Loucy (cell line): ENCODE measurements around the gene DBF4B.
"Not testable (repeated sequence)": the region's sequence is repeated elsewhere in the genome, so short reads cannot be mapped to it uniquely, and the experiment has no call there.

ENCODE experiments used
- H2AFZ ChIP-seq: fragments of 200-600 bp; sonication (generic); 2 replicates; pipeline ENCODE4 v1.6.0; 2016; ENCODE audit warnings: antibody characterized with exemption, mild to moderate bottlenecking, low read length, moderate library complexity
- H3F3A ChIP-seq: fragments of 200-600 bp; 2 replicates; pipeline ENCODE4 v1.6.0; 2016; ENCODE audit warnings: antibody characterized with exemption, low read depth, mild to moderate bottlenecking
- H3K27me3 ChIP-seq: fragments of 200-600 bp; sonication (generic); 2 replicates; pipeline ENCODE4 v1.6.1; 2014; ENCODE audit warnings: low read length, mild to moderate bottlenecking; ENCODE audit not compliant: insufficient read depth, poor library complexity, severe bottlenecking
- H3K36me3 ChIP-seq: fragments of 200-600 bp; sonication (generic); 2 replicates; pipeline ENCODE4 v1.6.1; 2016; ENCODE audit warnings: low read length; ENCODE audit not compliant: insufficient read depth
- H3K4me1 ChIP-seq: fragments of 200-600 bp; sonication (generic); 2 replicates; pipeline ENCODE4 v1.5.1; 2014; ENCODE audit warnings: low read length, mild to moderate bottlenecking; ENCODE audit not compliant: insufficient read depth, poor library complexity, severe bottlenecking
- H3K4me2 ChIP-seq: fragments of 200-600 bp; sonication (generic); 2 replicates; pipeline ENCODE4 v1.6.0; 2014; ENCODE audit warnings: antibody characterized with exemption, low read length, low read depth, mild to moderate bottlenecking; ENCODE audit not compliant: poor library complexity, severe bottlenecking
- H3K4me3 ChIP-seq: fragments of 200-600 bp; sonication (generic); 2 replicates; pipeline ENCODE4 v1.5.1; 2014; ENCODE audit warnings: low read length, mild to moderate bottlenecking, mixed read lengths; ENCODE audit not compliant: poor library complexity, severe bottlenecking
- H3K79me2 ChIP-seq: fragments of 200-600 bp; sonication (generic); 2 replicates; pipeline ENCODE4 v1.6.1; 2014; ENCODE audit warnings: low read length; ENCODE audit not compliant: insufficient read depth
- H3K9ac ChIP-seq: fragments of 200-600 bp; sonication (generic); 2 replicates; pipeline ENCODE4 v1.6.0; 2014; ENCODE audit warnings: mild to moderate bottlenecking, low read depth, low read length, moderate library complexity; ENCODE audit not compliant: poor library complexity, severe bottlenecking
- H3K9me2 ChIP-seq: fragments of 200-600 bp; sonication (generic); replicated peaks from 2 replicates; pipeline ENCODE4 v1.6.1; 2016; ENCODE audit warnings: low read depth, low read length, mixed read lengths
- H3K9me3 ChIP-seq: fragments of 200-600 bp; sonication (generic); 2 replicates; pipeline ENCODE4 v1.6.1; 2014; ENCODE audit warnings: mild to moderate bottlenecking, antibody characterized with exemption, low read length, low read depth; ENCODE audit not compliant: insufficient read depth
- H4K20me1 ChIP-seq: fragments of 200-600 bp; sonication (generic); 2 replicates; pipeline ENCODE4 v1.6.0; 2014; ENCODE audit warnings: antibody characterized with exemption, low read length, mild to moderate bottlenecking; ENCODE audit not compliant: insufficient read depth, poor library complexity, severe bottlenecking
- CTCF ChIP-seq: fragments of 200-600 bp; sonication (generic); conservative IDR thresholded peaks from 2 replicates; pipeline ENCODE4 v1.5.1; 2014; ENCODE audit warnings: mild to moderate bottlenecking, antibody characterized with exemption, low read length
- EZH2phosphoT487 ChIP-seq: fragments of 200-600 bp; IDR thresholded peaks from 2 replicates; pipeline ENCODE4 v1.6.1; 2018; ENCODE audit warnings: antibody characterized with exemption, mild to moderate bottlenecking, moderate library complexity, borderline replicate concordance

DBF4B gene

GRCh38 chr17:44673893-44674292 is 34.6 kb upstream of the DBF4B start:
- H3K27me3 ChIP-seq, result no peaks in the 10 kb centered on the region
- H3K9me3 ChIP-seq, result no peaks in the 10 kb centered on the region
- no peak for TF ChIP-seq EZH2phosphoT487
- no peak for TF ChIP-seq CTCF
- no peaks in the 10 kb centered on the region for H3K79me2 ChIP-seq
- no peak overlapping the region for H2AFZ ChIP-seq
- no peak overlapping the region for H3K4me3 ChIP-seq
- no peaks in the 10 kb centered on the region for H3K4me1 ChIP-seq
- peaks cover 5% of the 10 kb centered on the region; the same call in 1 of the 2 replicates for H3K36me3 ChIP-seq
- no peak overlapping the region for H3K4me2 ChIP-seq
- H3F3A ChIP-seq, result no peaks in the 10 kb centered on the region
- H3K9ac ChIP-seq, result no peak overlapping the region
- H4K20me1 ChIP-seq, result no peaks in the 10 kb centered on the region
- H3K9me2 ChIP-seq, result no peaks in the 10 kb centered on the region

- H3K4me3 ChIP-seq, result no peak overlapping the region
- H3K9me3 ChIP-seq, result no peaks in the 10 kb centered on the region
- H2AFZ ChIP-seq, result no peak overlapping the region
- H3F3A ChIP-seq, result no peaks in the 10 kb centered on the region
- TF ChIP-seq EZH2phosphoT487, result no peak
- TF ChIP-seq CTCF, result no peak
- peaks cover 21% of the 10 kb centered on the region; the same call in 1 of the 2 replicates for H3K36me3 ChIP-seq
- no peaks in the 10 kb centered on the region for H3K79me2 ChIP-seq
- H3K27me3 ChIP-seq, result no peaks in the 10 kb centered on the region
- H3K9ac ChIP-seq, result no peak overlapping the region
- H3K4me1 ChIP-seq, result no peaks in the 10 kb centered on the region
- no peaks in the 10 kb centered on the region for H3K9me2 ChIP-seq
- H4K20me1 ChIP-seq, result no peaks in the 10 kb centered on the region
- H3K4me2 ChIP-seq, result no peak overlapping the region
Observed at GRCh38 chr17:44677136-44677535, 31.3 kb upstream of the DBF4B start.

GRCh38 chr17:44683303-44683702 is 25.2 kb upstream of the DBF4B start:
- H3K4me1 ChIP-seq, H3F3A ChIP-seq, H3K9ac ChIP-seq, H3K9me3 ChIP-seq, H2AFZ ChIP-seq, H3K9me2 ChIP-seq, H3K4me3 ChIP-seq, H4K20me1 ChIP-seq, H3K4me2 ChIP-seq, H3K27me3 ChIP-seq: not testable (repeated sequence)
- H3K79me2 ChIP-seq, result peaks cover 16% of the 10 kb centered on the region
- peaks cover 36% of the 10 kb centered on the region; the same call in 1 of the 2 replicates for H3K36me3 ChIP-seq

- peak overlapping the region; percentile 31 for H3K4me2 ChIP-seq
- no peaks in the 10 kb centered on the region for H3K9me3 ChIP-seq
- peaks cover 11% of the 10 kb centered on the region; the same call in 1 of the 2 replicates for H3K36me3 ChIP-seq
- no peak overlapping the region for H2AFZ ChIP-seq
- no peaks in the 10 kb centered on the region for H3F3A ChIP-seq
- no peaks in the 10 kb centered on the region for H3K27me3 ChIP-seq
- H3K4me1 ChIP-seq, result peaks cover 13% of the 10 kb centered on the region
- no peak overlapping the region for H3K9ac ChIP-seq
- no peaks in the 10 kb centered on the region for H4K20me1 ChIP-seq
- TF ChIP-seq CTCF, result no peak
- no peak for TF ChIP-seq EZH2phosphoT487
- H3K4me3 ChIP-seq, result peak overlapping the region; percentile 31
- peaks cover 33% of the 10 kb centered on the region for H3K79me2 ChIP-seq
- no peaks in the 10 kb centered on the region for H3K9me2 ChIP-seq
Observed at GRCh38 chr17:44687756-44688155, 20.7 kb upstream of the DBF4B start.
